GM10266 (cell line): ENCODE data around the gene CNTNAP2.

ENCODE experiments used
- DNase-seq: peaks from one replicate; pipeline ENCODE4 v3.0.0; 2012; ENCODE audit errors: extremely low spot score
- CTCF ChIP-seq: IDR thresholded peaks from 2 replicates; pipeline ENCODE4 v1.5.1; 2012; ENCODE audit warnings: mild to moderate bottlenecking, low read depth; ENCODE audit not compliant: control insufficient read depth, insufficient read depth; ENCODE audit errors: missing control alignments

CNTNAP2 gene

GRCh38 chr7:147896121-147896520, 1779.5 kb downstream of the CNTNAP2 start:
- DNase-seq: no peak
- no peak for TF ChIP-seq CTCF

- no peak for DNase-seq
These were observed 1787.1 kb downstream of the CNTNAP2 start for GRCh38 chr7:147903536-147904218.

GRCh38 chr7:147904219-147904576, 1787.6 kb downstream of the CNTNAP2 start:
- DNase-seq: no peak
- no peak for TF ChIP-seq CTCF

More at GRCh38 chr7:147903536-147904218, 1787.1 kb downstream of the CNTNAP2 start:
- TF ChIP-seq CTCF: no peak

GRCh38 chr7:147909431-147910148, 1793.0 kb downstream of the CNTNAP2 start:
- TF ChIP-seq CTCF: no peak
- no peak for DNase-seq

GRCh38 chr7:147911201-147911601, 1794.6 kb downstream of the CNTNAP2 start:
- no peak for TF ChIP-seq CTCF

GRCh38 chr7:147912291-147912690, 1795.7 kb downstream of the CNTNAP2 start:
- no peak for TF ChIP-seq CTCF
- DNase-seq: no peak

More at GRCh38 chr7:147911201-147911601, 1794.6 kb downstream of the CNTNAP2 start:
- DNase-seq: no peak
